Measurements from ENCODE around the gene USP17L26. TPM values are rescaled to one million over a fixed set of nuclear protein-coding genes. Genes with fewer than 3 reads are reported as not detected.
"Not testable (repeated sequence)": the region's sequence is repeated elsewhere in the genome, so short reads cannot be mapped to it uniquely, and the experiment has no call there.

Gene USP17L26
- not detected for total RNA-seq
- total RNA-seq (2013), result not detected

GRCh38 chr4:9334358-9334757, at the start of gene USP17L26:
TSS of gene USP17L26 (plus strand) at chr4:9334658. CDS start at chr4:9334658, 0 bp downstream.
- H3K27me3 Mint-ChIP-seq (ENCODE audit: low read depth in 2 of 2); DNase-seq; H3K4me3 ChIP-seq (ENCODE audit: low read length); H3K4me1 Mint-ChIP-seq; H3K4me3 Mint-ChIP-seq; H3K27ac Mint-ChIP-seq; H3K9me3 Mint-ChIP-seq; H3K27me3 ChIP-seq (ENCODE audit: control insufficient read depth, insufficient read depth, low read length); H3K27ac ChIP-seq (ENCODE audit: low read length); H3K4me1 ChIP-seq (ENCODE audit: control insufficient read depth, insufficient read depth, low read length); H3K9me3 ChIP-seq (ENCODE audit: control insufficient read depth, insufficient read depth, low read length); H3K36me3 Mint-ChIP-seq; intact Hi-C loops (cut with micrococcal nuclease); H3K36me3 ChIP-seq (ENCODE audit: control insufficient read depth, insufficient read depth, low read length); ATAC-seq: not testable (repeated sequence)
- no CpG with 5 or more reads among the region's 15 CpGs for WGBS (ENCODE audit: insufficient coverage)

- H3K4me3 ChIP-seq (ENCODE audit: low read length); ATAC-seq; intact Hi-C loops (cut with micrococcal nuclease); H3K27me3 Mint-ChIP-seq (ENCODE audit: low read depth in 2 of 2); H3K27ac Mint-ChIP-seq; H3K36me3 ChIP-seq (ENCODE audit: control insufficient read depth, insufficient read depth, low read length); H3K4me3 Mint-ChIP-seq; H3K4me1 ChIP-seq (ENCODE audit: control insufficient read depth, insufficient read depth, low read length); H3K9me3 Mint-ChIP-seq; DNase-seq; H3K27me3 ChIP-seq (ENCODE audit: control insufficient read depth, insufficient read depth, low read length); H3K9me3 ChIP-seq (ENCODE audit: control insufficient read depth, insufficient read depth, low read length); H3K4me1 Mint-ChIP-seq; H3K27ac ChIP-seq (ENCODE audit: low read length); H3K36me3 Mint-ChIP-seq: not testable (repeated sequence)
- no CpG with 5 or more reads among the region's 13 CpGs for WGBS (ENCODE audit: insufficient coverage)
Observed at GRCh38 chr4:9324191-9324590, 10.3 kb upstream of the USP17L26 start.

GRCh38 chr4:9324865-9325264, 9.6 kb upstream of the USP17L26 start, which contains the start of gene USP17L24:
TSS of gene USP17L24 (plus strand) at chr4:9325165. CDS start at chr4:9325165, 0 bp downstream.
- intact Hi-C loops (cut with micrococcal nuclease); H3K4me3 Mint-ChIP-seq: not testable (repeated sequence)
- WGBS (ENCODE audit: insufficient coverage), result no CpG with 5 or more reads among the region's 15 CpGs

GRCh38 chr4:9329611-9330010, 4.8 kb upstream of the USP17L26 start, which contains the start of gene USP17L25:
TSS of gene USP17L25 (plus strand) at chr4:9329911. CDS start at chr4:9329911, 0 bp downstream.
- H3K4me3 ChIP-seq (ENCODE audit: low read length); H3K9me3 ChIP-seq (ENCODE audit: control insufficient read depth, insufficient read depth, low read length); ATAC-seq; H3K4me3 Mint-ChIP-seq; H3K27ac Mint-ChIP-seq; DNase-seq; H3K36me3 ChIP-seq (ENCODE audit: control insufficient read depth, insufficient read depth, low read length); intact Hi-C loops (cut with micrococcal nuclease); H3K4me1 Mint-ChIP-seq; H3K36me3 Mint-ChIP-seq; H3K27ac ChIP-seq (ENCODE audit: low read length); H3K27me3 ChIP-seq (ENCODE audit: control insufficient read depth, insufficient read depth, low read length); H3K27me3 Mint-ChIP-seq (ENCODE audit: low read depth in 2 of 2); H3K4me1 ChIP-seq (ENCODE audit: control insufficient read depth, insufficient read depth, low read length); H3K9me3 Mint-ChIP-seq: not testable (repeated sequence)
- no CpG with 5 or more reads among the region's 15 CpGs for WGBS (ENCODE audit: insufficient coverage)

More at GRCh38 chr4:9324865-9325264, 9.6 kb upstream of the USP17L26 start, which contains the start of gene USP17L24:
- not testable (repeated sequence) for H3K4me1 ChIP-seq (ENCODE audit: control insufficient read depth, insufficient read depth, low read length); H3K4me1 Mint-ChIP-seq; H3K27me3 Mint-ChIP-seq (ENCODE audit: low read depth in 2 of 2); H3K4me3 ChIP-seq (ENCODE audit: low read length); H3K9me3 ChIP-seq (ENCODE audit: control insufficient read depth, insufficient read depth, low read length); H3K27ac Mint-ChIP-seq; ATAC-seq; H3K27me3 ChIP-seq (ENCODE audit: control insufficient read depth, insufficient read depth, low read length); H3K36me3 ChIP-seq (ENCODE audit: control insufficient read depth, insufficient read depth, low read length); DNase-seq; H3K27ac ChIP-seq (ENCODE audit: low read length); H3K9me3 Mint-ChIP-seq; H3K36me3 Mint-ChIP-seq

- H3K27ac Mint-ChIP-seq; H3K36me3 Mint-ChIP-seq; H3K27me3 Mint-ChIP-seq (ENCODE audit: low read depth in 2 of 2); DNase-seq; H3K36me3 ChIP-seq (ENCODE audit: control insufficient read depth, insufficient read depth, low read length); H3K4me1 ChIP-seq (ENCODE audit: control insufficient read depth, insufficient read depth, low read length); H3K9me3 Mint-ChIP-seq; H3K27ac ChIP-seq (ENCODE audit: low read length); H3K4me3 ChIP-seq (ENCODE audit: low read length); H3K4me1 Mint-ChIP-seq; H3K27me3 ChIP-seq (ENCODE audit: control insufficient read depth, insufficient read depth, low read length); intact Hi-C loops (cut with micrococcal nuclease); ATAC-seq; H3K4me3 Mint-ChIP-seq; H3K9me3 ChIP-seq (ENCODE audit: control insufficient read depth, insufficient read depth, low read length): not testable (repeated sequence)
- WGBS (ENCODE audit: insufficient coverage), result no CpG with 5 or more reads among the region's 15 CpGs
Observed at GRCh38 chr4:9339103-9339502, 4.6 kb downstream of the USP17L26 start, which contains the start of gene USP17L5. TSS of gene USP17L5 (plus strand) at chr4:9339403. CDS start at chr4:9339403, 0 bp downstream.

GRCh38 chr4:9343848-9344247, 9.4 kb downstream of the USP17L26 start, which contains the start of gene USP17L27:
TSS of gene USP17L27 (plus strand) at chr4:9344148. CDS start at chr4:9344148, 0 bp downstream.
- H3K36me3 Mint-ChIP-seq; H3K36me3 ChIP-seq (ENCODE audit: control insufficient read depth, insufficient read depth, low read length); H3K27me3 ChIP-seq (ENCODE audit: control insufficient read depth, insufficient read depth, low read length); intact Hi-C loops (cut with micrococcal nuclease); H3K27ac Mint-ChIP-seq; H3K27ac ChIP-seq (ENCODE audit: low read length); H3K9me3 ChIP-seq (ENCODE audit: control insufficient read depth, insufficient read depth, low read length); H3K9me3 Mint-ChIP-seq; H3K27me3 Mint-ChIP-seq (ENCODE audit: low read depth in 2 of 2); H3K4me1 Mint-ChIP-seq; DNase-seq; H3K4me3 ChIP-seq (ENCODE audit: low read length); ATAC-seq; H3K4me1 ChIP-seq (ENCODE audit: control insufficient read depth, insufficient read depth, low read length); H3K4me3 Mint-ChIP-seq: not testable (repeated sequence)
- no CpG with 5 or more reads among the region's 15 CpGs for WGBS (ENCODE audit: insufficient coverage)

- H3K27ac ChIP-seq (ENCODE audit: low read length); H3K36me3 Mint-ChIP-seq; ATAC-seq; H3K27ac Mint-ChIP-seq; H3K4me3 ChIP-seq (ENCODE audit: low read length); H3K36me3 ChIP-seq (ENCODE audit: control insufficient read depth, insufficient read depth, low read length); intact Hi-C loops (cut with micrococcal nuclease); DNase-seq; H3K9me3 ChIP-seq (ENCODE audit: control insufficient read depth, insufficient read depth, low read length); H3K4me3 Mint-ChIP-seq; H3K4me1 ChIP-seq (ENCODE audit: control insufficient read depth, insufficient read depth, low read length); H3K27me3 Mint-ChIP-seq (ENCODE audit: low read depth in 2 of 2); H3K9me3 Mint-ChIP-seq; H3K27me3 ChIP-seq (ENCODE audit: control insufficient read depth, insufficient read depth, low read length); H3K4me1 Mint-ChIP-seq: not testable (repeated sequence)
- no CpG with 5 or more reads among the region's 15 CpGs for WGBS (ENCODE audit: insufficient coverage)
Observed at GRCh38 chr4:9348593-9348992, 14.1 kb downstream of the USP17L26 start, which contains the start of gene USP17L28. TSS of gene USP17L28 (plus strand) at chr4:9348893. CDS start at chr4:9348893, 0 bp downstream.

- H3K27ac Mint-ChIP-seq; ATAC-seq; intact Hi-C loops (cut with micrococcal nuclease); H3K36me3 Mint-ChIP-seq; DNase-seq; H3K4me3 Mint-ChIP-seq; H3K4me1 Mint-ChIP-seq; H3K36me3 ChIP-seq (ENCODE audit: control insufficient read depth, insufficient read depth, low read length); H3K27me3 ChIP-seq (ENCODE audit: control insufficient read depth, insufficient read depth, low read length); H3K9me3 Mint-ChIP-seq; H3K4me1 ChIP-seq (ENCODE audit: control insufficient read depth, insufficient read depth, low read length); H3K4me3 ChIP-seq (ENCODE audit: low read length); H3K27me3 Mint-ChIP-seq (ENCODE audit: low read depth in 2 of 2); H3K9me3 ChIP-seq (ENCODE audit: control insufficient read depth, insufficient read depth, low read length); H3K27ac ChIP-seq (ENCODE audit: low read length): not testable (repeated sequence)
- 96% methylated on average over 10 of the region's 18 CpGs for WGBS (ENCODE audit: insufficient coverage)
Observed at GRCh38 chr4:9350866-9351265, 16.4 kb downstream of the USP17L26 start.

Measured in natural killer cell (primary cell).